HL-60 (cell line): ENCODE measurements around the gene COX6B2.

Experiments
- CTCF ChIP-seq: IDR thresholded peaks from one replicate; pipeline ENCODE4 v1.5.1; 2011; ENCODE audit warnings: low read length, control low read depth, inconsistent platforms; ENCODE audit not compliant: insufficient read depth
- POLR2AphosphoS5 ChIP-seq: IDR thresholded peaks from 2 replicates; pipeline ENCODE4 v1.6.1; 2012; ENCODE audit warnings: low read depth
- REST ChIP-seq: IDR thresholded peaks from 2 replicates; pipeline ENCODE4 v1.6.1; 2012; ENCODE audit warnings: low read depth; ENCODE audit not compliant: insufficient replicate concordance

GRCh38 chr19:55311797-55312196 lies 42.7 kb downstream of the COX6B2 start:
- TF ChIP-seq POLR2AphosphoS5: no peak
- TF ChIP-seq CTCF: no peak
- TF ChIP-seq REST: no peak
